MM.1S (cell line): ENCODE results near the gene NOXO1.

Source experiments
- CTCF ChIP-seq: fragments of 300-600 bp; sonication (generic); IDR thresholded peaks from 2 replicates; pipeline ENCODE4 v1.5.1; 2016; ENCODE audit warnings: antibody characterized with exemption, low read length, mixed read lengths
- EZH2 ChIP-seq: fragments of 300-600 bp; sonication (generic); optimal IDR thresholded peaks from 2 replicates; pipeline ENCODE3; 2017; ENCODE audit warnings: low read depth, mild to moderate bottlenecking, antibody characterized with exemption, low read length, mixed read lengths
- EZH2phosphoT487 ChIP-seq: fragments of 300-600 bp; sonication (generic); IDR thresholded peaks from 2 replicates; pipeline ENCODE4 v1.6.1; 2018; ENCODE audit warnings: antibody characterized with exemption, low read length

DNA sequence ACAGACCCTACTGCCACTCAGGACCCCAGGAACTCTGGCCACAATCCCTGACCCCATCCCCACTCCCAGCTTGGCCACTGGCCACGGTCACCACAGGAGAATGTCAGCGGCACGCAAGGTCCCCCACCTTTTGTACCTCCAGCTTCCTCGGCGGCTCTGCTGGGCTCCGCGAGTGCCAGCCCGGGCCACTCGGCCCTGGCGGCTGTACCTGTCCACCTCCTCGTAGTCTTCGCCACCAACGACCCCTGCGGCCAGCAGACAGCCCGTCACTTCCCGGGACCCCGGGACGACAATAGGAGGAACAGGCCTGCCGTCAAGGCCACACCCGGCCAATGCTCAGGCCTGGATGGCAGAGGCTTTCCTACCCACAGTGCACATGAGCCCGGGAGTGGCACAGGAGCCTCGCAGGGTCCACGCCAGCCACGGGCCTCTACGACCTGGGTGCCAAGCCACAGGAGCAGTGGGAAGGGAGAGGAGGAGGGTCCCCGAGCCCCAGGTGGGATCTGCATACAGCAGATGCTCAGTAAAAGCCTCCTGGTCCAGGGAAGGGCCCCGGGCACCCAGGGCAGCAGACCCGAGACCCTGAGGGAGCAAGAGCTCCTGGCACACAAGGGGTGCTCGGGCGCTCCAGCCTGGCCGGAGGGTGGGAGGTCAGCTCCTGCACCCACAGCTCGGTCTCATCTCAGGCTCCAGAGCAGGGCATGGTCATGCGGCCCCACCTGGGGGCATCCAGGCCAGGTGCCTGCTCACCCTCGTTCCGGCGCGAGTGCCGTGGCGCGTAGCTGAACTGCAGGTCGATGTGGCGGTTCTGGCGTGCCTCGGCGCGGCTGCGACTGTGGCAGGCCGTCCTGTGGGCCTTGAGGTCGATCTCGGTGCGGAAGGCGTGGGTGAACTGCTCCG is 20.4 kb upstream of the NOXO1 start:
- TF ChIP-seq CTCF (no peak), EZH2phosphoT487 (no peak), EZH2 (no peak)
